Rectal smooth muscle tissue (tissue), 1 donor: ENCODE results near the gene HLA-B.
A peak's percentile ranks its signal among the peaks of the same experiment; 100 is the strongest.
"Not testable (repeated sequence)": the region's sequence is repeated elsewhere in the genome, so short reads cannot be mapped to it uniquely, and the experiment has no call there.

Experiments
- H3K27ac ChIP-seq: one replicate; pipeline ENCODE4 v1.7.0; 2013; ENCODE audit warnings: low read depth, low read length, inconsistent platforms
- H3K27me3 ChIP-seq: one replicate; pipeline ENCODE4 v1.7.0; 2013; ENCODE audit warnings: low read length; ENCODE audit not compliant: control insufficient read depth, insufficient read depth
- H3K36me3 ChIP-seq: one replicate; pipeline ENCODE4 v1.7.0; 2013; ENCODE audit warnings: low read length; ENCODE audit not compliant: control insufficient read depth, insufficient read depth
- H3K4me1 ChIP-seq: one replicate; pipeline ENCODE4 v1.7.0; 2013; ENCODE audit warnings: low read length; ENCODE audit not compliant: control insufficient read depth, insufficient read depth
- H3K4me3 ChIP-seq: one replicate; pipeline ENCODE4 v1.7.0; 2013; ENCODE audit warnings: low read length
- H3K9ac ChIP-seq: one replicate; pipeline ENCODE4 v1.7.0; 2013; ENCODE audit warnings: low read length

Gene HLA-B

DNA sequence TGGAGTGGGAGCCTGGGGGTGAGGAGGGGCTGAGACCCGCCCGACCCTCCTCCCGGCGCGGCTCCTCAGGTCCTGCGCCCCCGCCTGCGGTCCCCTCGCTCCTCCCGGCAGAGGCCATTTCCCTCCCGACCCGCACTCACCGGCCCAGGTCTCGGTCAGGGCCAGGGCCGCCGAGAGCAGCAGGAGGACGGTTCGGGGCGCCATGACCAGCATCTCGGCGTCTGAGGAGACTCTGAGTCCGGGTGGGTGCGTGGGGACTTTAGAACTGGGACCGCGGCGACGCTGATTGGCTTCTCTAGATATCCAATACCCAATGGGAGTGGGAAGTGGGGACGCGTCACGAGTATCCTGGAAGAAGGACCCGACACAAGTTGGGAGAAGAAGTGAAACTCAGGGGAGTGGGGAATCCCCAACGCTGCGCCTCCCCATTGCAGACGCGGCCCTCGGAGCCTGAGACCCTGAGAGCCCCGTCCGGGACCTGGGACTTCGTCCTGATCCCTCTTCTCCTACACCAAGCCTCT, at the start of gene HLA-B:
HLA-B (minus strand) TSS at position 234 of the 521 bp plus-strand sequence; CDS start at position 213, 21 bp downstream.
- Histone ChIP-seq H3K36me3 (peaks cover 12% of the 10 kb centered on the region), H3K27ac (peak within 1 kb of the TSS; percentile 55), H3K27me3 (no peaks in the 10 kb centered on the region), H3K9ac (peak within 1 kb of the TSS; percentile 49), H3K4me1 (no peaks in the 10 kb centered on the region), H3K4me3 (peak within 1 kb of the TSS; percentile 75)

DNA sequence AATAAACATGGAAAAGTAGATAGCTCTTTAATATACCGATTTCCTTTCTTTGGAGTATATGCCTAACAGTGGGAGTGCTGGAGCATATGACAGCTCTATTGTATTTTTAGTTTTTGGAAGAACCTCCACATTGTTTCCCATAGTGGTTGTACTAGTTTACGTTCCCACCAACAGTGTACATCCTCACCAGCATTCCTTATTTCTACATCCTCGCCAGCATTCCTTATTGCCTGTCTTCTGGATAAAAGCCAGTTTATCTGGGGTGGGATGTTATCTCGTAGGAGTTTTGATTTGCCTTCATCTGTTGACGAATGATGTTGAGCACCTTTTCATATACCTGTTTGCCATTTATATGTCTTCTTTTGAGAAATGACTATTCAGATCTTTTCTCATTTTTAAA, 49.0 kb upstream of the HLA-B start:
- no peak overlapping the region for H3K4me3 ChIP-seq
- peaks cover 4% of the 10 kb centered on the region for H3K36me3 ChIP-seq
- no peaks in the 10 kb centered on the region for H3K27me3 ChIP-seq
- H3K4me1 ChIP-seq = peaks cover 15% of the 10 kb centered on the region
- H3K9ac ChIP-seq = no peak overlapping the region
- no peak overlapping the region for H3K27ac ChIP-seq

DNA sequence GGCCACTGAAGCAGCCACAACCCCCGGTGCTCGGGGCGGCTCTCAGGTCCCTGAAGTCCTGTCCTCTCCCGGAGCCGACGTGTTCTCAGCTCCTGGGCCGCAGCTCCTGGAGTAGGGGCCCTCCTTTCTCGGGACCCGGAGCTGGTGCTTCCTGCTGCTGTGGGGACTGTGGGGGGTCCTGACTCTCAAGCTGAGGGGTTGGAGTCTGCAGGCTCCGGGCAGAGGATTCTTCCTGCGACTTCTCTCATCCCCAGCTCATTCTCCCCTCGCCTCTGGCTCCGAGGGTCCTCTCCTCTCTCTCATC, 47.0 kb upstream of the HLA-B start:
- H3K27ac ChIP-seq, H3K36me3 ChIP-seq, H3K9ac ChIP-seq, H3K27me3 ChIP-seq: not testable (repeated sequence)
- H3K4me3 ChIP-seq = peak overlapping the region; percentile 87
- H3K4me1 ChIP-seq = peaks cover 15% of the 10 kb centered on the region

DNA sequence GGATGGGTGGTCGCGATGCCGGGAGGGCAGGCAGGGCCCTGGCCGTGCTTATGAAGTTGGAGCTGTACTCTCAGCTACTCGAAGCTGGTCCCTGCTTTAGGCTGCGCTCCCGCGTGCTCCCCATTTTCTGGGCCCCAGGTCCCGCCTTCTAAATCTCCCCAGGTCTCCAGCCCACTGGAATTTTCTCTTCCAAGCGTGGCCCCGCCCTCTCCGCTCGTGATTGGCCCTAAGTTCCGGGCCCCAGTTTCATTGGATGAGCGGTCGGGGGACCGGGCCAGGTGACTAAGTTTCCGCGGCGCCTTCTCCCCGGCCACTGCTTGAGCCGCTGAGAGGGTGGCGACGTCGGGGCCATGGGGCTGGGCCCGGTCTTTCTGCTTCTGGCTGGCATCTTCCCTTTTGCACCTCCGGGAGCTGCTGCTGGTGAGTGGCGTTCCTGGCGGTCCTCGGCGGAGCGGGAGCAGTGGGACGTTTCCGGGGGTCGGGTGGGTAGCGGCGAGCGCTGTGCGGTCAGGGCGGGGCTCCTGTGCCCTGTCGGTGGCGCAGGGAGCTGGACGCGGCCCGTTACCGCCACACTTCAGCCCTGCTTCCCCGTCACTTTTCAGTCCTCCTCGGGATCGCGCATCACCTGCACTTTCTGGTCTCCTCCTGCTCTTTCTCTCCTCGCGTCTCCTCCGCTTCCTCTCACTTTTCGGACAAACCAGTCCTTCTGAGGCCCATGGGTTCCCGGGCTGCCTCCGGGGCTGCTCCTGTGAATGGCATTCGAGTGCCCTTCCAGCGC, 46.5 kb upstream of the HLA-B start, which contains the start of gene MICA:
MICA (plus strand) TSS at position 313 of the 778 bp plus-strand sequence; CDS start at position 351, 38 bp downstream.
- Histone ChIP-seq H3K27ac (peak within 1 kb of the TSS; percentile 97), H3K4me1 (peaks cover 15% of the 10 kb centered on the region), H3K9ac (peak within 1 kb of the TSS; percentile 47), H3K27me3 (no peaks in the 10 kb centered on the region), H3K36me3 (no peaks in the 10 kb centered on the region), H3K4me3 (peak within 1 kb of the TSS; percentile 87)

DNA sequence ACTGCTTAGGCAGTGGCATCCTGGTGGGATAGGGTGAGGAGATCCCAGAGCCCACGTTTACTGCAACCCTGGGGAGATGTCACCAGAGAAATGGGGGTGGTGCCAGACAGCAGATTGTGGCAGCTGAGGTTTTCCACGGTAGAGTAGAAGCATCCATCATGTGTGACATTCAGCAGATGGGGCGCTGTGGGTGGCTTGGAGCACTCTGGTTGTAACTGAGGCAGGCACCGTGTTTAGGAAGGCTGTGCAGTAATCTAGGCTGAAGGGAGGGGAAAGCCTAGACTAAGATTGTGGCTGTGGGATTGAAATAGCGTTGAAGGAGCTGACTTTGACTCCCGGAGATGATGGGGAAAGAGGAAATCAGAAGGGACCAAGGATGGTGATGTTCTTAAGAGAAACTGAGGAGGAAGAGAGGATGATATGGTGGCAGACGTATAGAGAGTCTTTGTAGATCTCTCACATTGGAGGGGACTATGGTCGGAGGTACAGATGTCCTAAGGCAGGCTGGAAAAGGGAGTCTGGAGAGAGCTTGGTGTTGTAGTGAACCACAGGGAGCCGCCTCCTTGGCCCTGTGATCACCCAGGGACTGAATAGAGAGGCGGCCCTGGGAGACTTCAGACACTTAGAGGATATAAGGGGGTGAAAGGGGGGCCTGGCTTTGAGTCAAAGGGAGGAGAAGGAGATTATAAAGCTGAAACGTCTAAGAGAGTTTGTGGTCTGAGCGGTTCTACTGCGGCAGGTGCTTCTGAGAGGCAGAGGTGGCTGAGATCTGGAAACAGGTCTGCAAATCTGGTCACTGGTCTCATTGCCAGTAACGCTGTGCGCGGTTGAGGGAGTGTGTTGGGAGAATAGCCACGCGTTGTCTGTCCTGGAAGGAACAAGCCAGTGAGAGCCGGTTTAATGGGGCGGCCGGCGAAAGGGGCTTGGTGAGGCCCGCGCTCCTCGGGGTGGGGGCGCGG, 45.6 kb upstream of the HLA-B start:
- H3K27ac ChIP-seq = peak overlapping the region; percentile 97
- no peaks in the 10 kb centered on the region for H3K27me3 ChIP-seq
- peaks cover 11% of the 10 kb centered on the region for H3K4me1 ChIP-seq
- H3K36me3 ChIP-seq = no peaks in the 10 kb centered on the region
- peak overlapping the region; percentile 47 for H3K9ac ChIP-seq
- H3K4me3 ChIP-seq = peak overlapping the region; percentile 87

DNA sequence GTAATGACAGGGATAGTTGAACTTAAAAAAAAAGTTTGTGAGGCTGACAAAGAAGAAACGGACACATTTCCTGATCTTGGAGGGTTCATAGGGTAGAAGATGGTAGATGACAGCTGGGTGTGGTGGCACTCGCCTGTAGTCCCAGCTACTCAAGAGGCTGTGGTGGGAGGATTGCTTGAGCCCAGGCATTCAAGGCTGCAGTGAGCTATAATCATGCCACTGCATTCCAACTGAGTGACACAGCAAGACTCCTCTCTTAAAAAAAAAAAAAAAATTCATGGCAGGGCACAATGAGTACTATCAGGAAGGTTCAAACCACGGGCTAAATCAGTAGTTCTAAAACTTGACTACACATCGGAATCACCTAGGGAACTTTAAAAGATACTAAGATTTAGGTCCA, 44.4 kb upstream of the HLA-B start:
- H3K27me3 ChIP-seq = no peaks in the 10 kb centered on the region

DNA sequence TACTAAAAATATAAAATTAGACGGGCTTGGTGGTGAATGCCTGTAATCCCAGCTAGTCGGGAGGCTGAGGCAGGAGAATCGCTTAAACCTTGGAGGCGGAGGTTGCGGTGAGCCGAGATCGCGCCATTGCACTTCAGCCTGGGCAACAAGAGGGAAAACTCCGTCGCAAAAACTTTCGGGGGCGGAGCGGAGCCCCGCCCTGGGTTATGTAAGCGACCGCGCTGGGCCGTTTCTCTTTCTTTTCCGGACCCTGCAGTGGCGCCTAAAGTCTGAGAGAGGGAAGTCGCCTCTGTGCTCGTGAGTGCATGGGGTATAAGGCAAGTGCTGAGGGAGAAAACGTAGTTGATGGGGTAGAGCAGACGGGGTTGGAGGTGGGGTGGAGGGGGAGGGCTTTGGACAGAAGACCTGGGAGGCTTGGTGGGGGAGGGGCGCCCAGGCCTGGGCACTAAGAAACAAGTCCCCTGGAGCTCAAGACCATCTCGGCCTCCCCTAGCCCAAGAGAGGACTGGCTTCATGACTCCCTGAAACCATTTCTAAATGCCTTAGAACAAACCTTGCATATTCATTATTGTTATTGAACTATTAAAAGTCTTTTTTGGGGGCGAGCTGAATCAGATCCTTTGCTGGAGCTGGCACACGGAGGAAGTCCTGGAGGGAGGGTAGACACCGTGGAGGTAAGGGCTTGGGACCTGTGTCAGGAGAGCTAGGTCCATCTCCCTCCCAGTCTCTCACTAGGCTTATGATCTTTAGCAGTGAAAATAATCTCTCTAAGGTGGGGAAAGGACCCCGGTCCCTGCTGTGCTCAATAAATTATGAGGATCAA, 43.7 kb upstream of the HLA-B start:
- peak overlapping the region; percentile 97 for H3K27ac ChIP-seq
- H3K36me3 ChIP-seq = no peaks in the 10 kb centered on the region
- H3K4me1 ChIP-seq = peaks cover 11% of the 10 kb centered on the region
- no peaks in the 10 kb centered on the region for H3K27me3 ChIP-seq
- peak overlapping the region; percentile 82 for H3K9ac ChIP-seq
- peak overlapping the region; percentile 87 for H3K4me3 ChIP-seq

More for the DNA sequence above, 44.4 kb upstream of the HLA-B start:
- Histone ChIP-seq H3K9ac (no peak overlapping the region), H3K36me3 (no peaks in the 10 kb centered on the region), H3K4me3 (peak overlapping the region; percentile 87), H3K27ac (peak overlapping the region; percentile 97), H3K4me1 (peaks cover 11% of the 10 kb centered on the region)

DNA sequence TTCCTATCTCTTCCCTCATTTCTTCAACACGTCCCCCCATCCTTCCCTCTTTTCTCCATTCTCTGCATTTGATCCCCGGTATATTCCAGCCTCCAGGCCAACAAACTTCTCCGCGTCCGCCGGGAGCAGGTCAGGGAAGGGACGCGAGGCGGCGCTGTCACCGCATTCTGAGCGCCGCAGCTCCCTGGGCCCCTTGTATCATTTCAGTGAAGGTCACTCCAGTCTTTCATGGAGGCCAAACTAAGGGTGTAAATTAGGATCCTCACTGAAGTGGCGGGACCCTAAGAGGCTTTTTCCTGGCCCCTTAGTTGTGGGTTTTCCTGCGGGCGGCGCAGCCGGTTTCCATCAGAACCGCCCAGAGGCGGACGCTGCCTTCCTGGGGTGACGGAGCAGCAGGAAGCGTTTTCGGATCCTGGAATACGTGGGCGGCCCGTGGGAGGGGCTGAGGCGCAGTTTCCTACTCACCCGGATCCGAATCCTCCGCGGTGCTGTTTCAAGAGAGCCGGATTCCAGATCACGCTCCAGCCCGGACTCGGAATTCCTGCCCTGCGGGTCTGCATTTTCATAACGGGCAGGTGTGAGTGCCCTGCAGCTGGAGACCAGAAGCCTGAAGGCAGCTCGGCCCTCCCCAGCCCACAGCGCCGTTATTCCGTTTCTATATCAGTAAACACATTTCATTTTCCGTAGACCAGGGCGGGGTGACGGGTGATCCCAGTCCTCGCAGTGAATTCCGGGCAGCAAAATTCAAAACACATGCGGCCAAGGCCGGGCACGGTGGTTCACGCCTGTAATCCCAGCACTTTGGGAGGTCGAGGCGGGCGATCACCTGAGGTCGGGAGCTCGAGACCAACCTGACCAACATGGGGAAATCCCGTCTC, 42.8 kb upstream of the HLA-B start:
- Histone ChIP-seq H3K9ac (peak overlapping the region; percentile 82), H3K27me3 (no peaks in the 10 kb centered on the region), H3K4me3 (peak overlapping the region; percentile 87), H3K4me1 (peaks cover 11% of the 10 kb centered on the region), H3K27ac (peak overlapping the region; percentile 97), H3K36me3 (no peaks in the 10 kb centered on the region)

DNA sequence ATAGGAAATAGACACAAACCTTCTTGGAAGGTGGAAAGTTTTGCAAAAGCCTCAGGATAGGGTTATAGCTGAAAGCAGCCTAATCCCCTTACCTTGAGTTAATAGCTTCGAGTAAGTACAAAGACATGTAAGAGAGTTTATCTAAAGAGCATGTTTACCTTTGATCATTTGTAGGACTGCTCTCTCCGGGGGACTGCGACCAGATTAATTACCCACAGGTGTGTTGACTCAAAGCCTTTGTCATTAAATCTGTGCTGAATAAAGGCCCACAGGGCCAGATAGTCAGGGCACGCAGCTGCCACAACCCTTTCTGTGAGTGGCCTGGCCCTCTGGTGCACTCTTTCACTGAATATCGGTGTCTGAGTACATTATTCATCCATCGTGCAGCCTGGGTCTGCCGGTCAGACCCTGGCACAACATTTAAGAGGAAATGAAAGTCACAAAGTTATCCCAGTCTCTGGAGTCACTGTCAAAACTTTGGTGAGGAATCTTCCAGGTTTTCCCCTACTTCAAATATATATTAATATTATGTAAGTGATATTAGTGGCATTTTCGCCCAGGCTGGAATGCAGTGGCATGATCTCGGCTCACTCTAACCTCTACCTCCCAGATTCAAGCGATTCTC, 41.0 kb upstream of the HLA-B start:
- Histone ChIP-seq H3K4me1 (peaks cover 9% of the 10 kb centered on the region), H3K27ac (no peak overlapping the region), H3K36me3 (peaks cover 4% of the 10 kb centered on the region), H3K27me3 (no peaks in the 10 kb centered on the region), H3K4me3 (no peak overlapping the region), H3K9ac (no peak overlapping the region)

DNA sequence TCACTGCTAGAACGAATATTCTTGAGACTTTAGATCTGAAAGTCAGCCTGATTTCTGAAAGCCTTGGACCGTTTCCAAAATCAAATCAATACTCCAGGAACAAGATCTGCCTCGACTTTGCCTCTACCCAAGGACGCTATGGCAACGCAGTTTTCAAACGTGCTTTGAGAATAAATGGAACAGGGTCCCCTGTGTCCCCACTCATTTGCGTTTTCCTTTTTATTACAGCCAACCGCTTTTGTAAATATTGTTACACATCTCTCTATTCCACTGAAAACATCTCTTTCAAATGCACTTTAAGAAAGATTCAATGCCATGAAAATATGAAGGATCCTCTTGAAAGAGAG, 40.1 kb upstream of the HLA-B start:
- not testable (repeated sequence) for H3K27ac ChIP-seq, H3K27me3 ChIP-seq, H3K4me1 ChIP-seq, H3K36me3 ChIP-seq, H3K9ac ChIP-seq, H3K4me3 ChIP-seq
